Esophagus squamous epithelium (tissue), 5 donors: ENCODE measurements around the gene VSIG10. TPM values are rescaled to one million over a fixed set of nuclear protein-coding genes. Genes with fewer than 3 reads are reported as not detected.

Experiments
- DNase-seq: peaks from one replicate; lab custom pipeline; 2025; lab: John Stamatoyannopoulos, UW
- H3K27ac ChIP-seq, 4 donors: fragments of 200-600 bp; sonication (generic); one replicate each; pipeline ENCODE4 v1.5.1; 2016 to 2019; ENCODE audit warnings: mild to moderate bottlenecking in 1 of 4
- H3K27me3 ChIP-seq, 4 donors: fragments of 200-600 bp; sonication (generic); 1 replicate in 3 of 4; 2 replicates in 1 of 4; pipeline versions ENCODE4 v1.5.1 to v1.6.0; 2017 to 2021; ENCODE audit warnings: antibody characterized with exemption in 1 of 4
- H3K36me3 ChIP-seq, 3 donors: fragments of 200-600 bp; sonication (generic); one replicate each; pipeline ENCODE4 v1.5.1; 2016 to 2019
- H3K4me1 ChIP-seq, 3 donors: fragments of 200-600 bp; sonication (generic); one replicate each; pipeline ENCODE4 v1.5.1; 2017 to 2019
- H3K4me3 ChIP-seq, 4 donors: fragments of 200-600 bp; sonication (generic); 1 replicate in 3 of 4; 2 replicates in 1 of 4; pipeline ENCODE4 v1.5.1; 2016 to 2019; ENCODE audit warnings: mild to moderate bottlenecking in 2 of 4, moderate library complexity in 1 of 4
- H3K9me3 ChIP-seq, 3 donors: fragments of 200-600 bp; sonication (generic); one replicate each; pipeline ENCODE4 v1.5.1; 2016 to 2019
- CTCF ChIP-seq, 6 experiments: fragments of 450-650 bp in 4 of 6; fragments of 200-600 bp in 2 of 6; sonication (generic) in 2 of 6; IDR thresholded peaks; one replicate each; pipeline ENCODE4 v1.5.1; 2016 to 2019; ENCODE audit warnings: antibody characterized with exemption in 6 of 6, mild to moderate bottlenecking in 4 of 6, moderate library complexity in 4 of 6
- POLR2A ChIP-seq, 4 donors: fragments of 450-650 bp; IDR thresholded peaks; one replicate each; pipeline ENCODE4 v1.6.1; 2017; ENCODE audit warnings: antibody characterized with exemption in 4 of 4, mild to moderate bottlenecking in 4 of 4, moderate library complexity in 3 of 4
- WGBS, 2 donors: methylation state at CpG; one replicate each; pipeline ENCODE4 v1.1.5; 2018; 5-methylcytosine and 5-hydroxymethylcytosine counted together
- intact Hi-C: fragments of 100-400 bp; cut with DNase I; formaldehyde crosslinking; loops from one replicate; pipeline ENCODE4 v1.15.0; 2022
- total RNA-seq, 4 donors: library from RNA; depleted of rRNA; stranded (reverse); fragments of >200 nt; gene quantifications; one replicate each; pipeline ENCODE4 v1.1.0, GENCODE V29; 2016
- donor health status: DM: yes; HTN: yes; CAD: no.

Gene VSIG10
- total RNA-seq, 4 donors from 2014 or later: 11.9 to 47.1 (median 25.8) TPM

GRCh38 chr12:118109088-118109487, 5.3 kb upstream of the VSIG10 start:
- H3K4me1 ChIP-seq: peaks cover 4 to 22% (median 5%) of the 10 kb centered on the region in 3 donors
- no peaks in the 10 kb centered on the region for H3K36me3 ChIP-seq
- no peak overlapping the region for H3K27ac ChIP-seq
- DNase-seq: no peak
- intact Hi-C loops: no loop called here
- 77 to 79% methylated on average over 1 of the region's 1 CpG for WGBS, 2 donors
- no peaks in the 10 kb centered on the region for H3K27me3 ChIP-seq
- TF ChIP-seq POLR2A (IDR thresholded peaks at IDR 0.05) (no peak), CTCF (IDR thresholded peaks at IDR 0.05) (no peak)
- H3K4me3 ChIP-seq: no peak overlapping the region
- H3K9me3 ChIP-seq: no peaks in the 10 kb centered on the region

- intact Hi-C loops: no loop called here
- Histone ChIP-seq H3K9me3 (no peaks in the 10 kb centered on the region), H3K27ac (peak overlapping the region in 1 of 4 donors; percentile 57), H3K36me3 (no peaks in the 10 kb centered on the region), H3K27me3 (no peaks in the 10 kb centered on the region), H3K4me1 (peaks cover 5 to 33% (median 7%) of the 10 kb centered on the region in 3 donors), H3K4me3 (no peak overlapping the region)
- WGBS, 2 donors: 89 to 93% methylated on average over 8 of the region's 8 CpGs
- no peak for DNase-seq
- TF ChIP-seq POLR2A (IDR thresholded peaks at IDR 0.05) (no peak), CTCF (IDR thresholded peaks at IDR 0.05) (no peak)
These were observed 3.9 kb upstream of the VSIG10 start for GRCh38 chr12:118107694-118108093.

DNA sequence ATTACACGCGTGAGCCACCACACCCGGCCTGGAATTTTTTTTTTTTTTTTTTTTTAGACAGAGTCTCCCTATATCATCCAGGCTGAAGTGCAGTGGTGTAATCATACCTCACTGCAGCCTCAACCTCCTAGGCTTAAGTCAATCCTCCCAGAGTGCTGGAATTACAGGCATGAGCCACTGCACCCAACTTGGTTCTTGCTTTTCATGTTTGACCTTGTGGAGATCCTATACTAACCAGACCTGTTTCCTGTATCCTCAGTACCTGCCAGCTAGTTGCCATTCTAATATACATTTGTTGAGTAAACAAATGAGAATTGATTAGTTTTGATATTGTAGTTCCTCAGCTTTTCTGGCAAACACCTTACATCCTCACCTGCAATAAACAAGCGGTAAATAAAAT, 3.2 kb upstream of the VSIG10 start:
- Histone ChIP-seq H3K27me3 (no peaks in the 10 kb centered on the region), H3K4me1 (peaks cover 5 to 39% (median 14%) of the 10 kb centered on the region in 3 donors), H3K27ac (peak overlapping the region in 2 of 4 donors; percentile 34 to 57), H3K4me3 (no peak overlapping the region), H3K36me3 (no peaks in the 10 kb centered on the region), H3K9me3 (no peaks in the 10 kb centered on the region)
- no peak for DNase-seq
- TF ChIP-seq CTCF (IDR thresholded peaks at IDR 0.05): no peak
- TF ChIP-seq POLR2A (IDR thresholded peaks at IDR 0.05): no peak
- 72 to 85% methylated on average over 3 to 4 of the region's 4 CpGs for WGBS, 2 donors
- intact Hi-C loops: no loop called here

DNA sequence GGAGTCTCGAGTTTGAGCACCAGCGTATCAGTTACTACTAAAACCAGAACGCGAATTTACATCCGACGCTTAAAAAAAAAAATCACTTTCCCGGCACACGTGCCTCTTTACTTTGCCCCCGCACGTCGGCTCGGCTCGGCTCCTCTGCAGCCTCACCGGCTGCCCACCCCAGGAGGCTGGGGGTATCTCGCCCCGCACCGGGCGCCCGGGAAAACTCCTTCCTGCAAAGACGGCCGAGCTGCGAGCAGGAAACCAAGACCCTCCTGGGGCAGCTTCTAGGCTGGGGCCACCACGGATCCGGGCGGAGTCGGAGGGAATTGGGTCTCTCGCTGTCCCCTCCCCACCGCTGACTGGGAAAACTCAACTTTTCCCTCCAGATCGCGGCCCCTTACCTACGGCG, 610 bp downstream of the VSIG10 start:
- no peaks in the 10 kb centered on the region for H3K27me3 ChIP-seq
- WGBS, 2 donors: 1% methylated on average over 14 to 27 of the region's 32 CpGs
- H3K36me3 ChIP-seq: no peaks in the 10 kb centered on the region
- no peak for DNase-seq
- peaks cover 5 to 54% (median 14%) of the 10 kb centered on the region in 3 donors for H3K4me1 ChIP-seq
- H3K9me3 ChIP-seq: no peaks in the 10 kb centered on the region
- H3K4me3 ChIP-seq: peak overlapping the region; percentile 65 to 89 (median 79)
- intact Hi-C loops: no loop called here
- H3K27ac ChIP-seq: peak overlapping the region; percentile 79 to 88 (median 86)
- TF ChIP-seq CTCF (IDR thresholded peaks at IDR 0.05) (no peak), POLR2A (IDR thresholded peaks at IDR 0.05) (no peak)

GRCh38 chr12:118102609-118103008, 1.2 kb downstream of the VSIG10 start:
- Histone ChIP-seq H3K36me3 (no peaks in the 10 kb centered on the region), H3K4me1 (peaks cover 5 to 54% (median 14%) of the 10 kb centered on the region in 3 donors), H3K27me3 (no peaks in the 10 kb centered on the region), H3K27ac (no peak overlapping the region), H3K9me3 (no peaks in the 10 kb centered on the region), H3K4me3 (peak overlapping the region; percentile 65 to 89 (median 79))
- 19 to 22% methylated on average over 5 of the region's 5 CpGs for WGBS, 2 donors
- DNase-seq: no peak
- intact Hi-C loops: no loop called here
- TF ChIP-seq CTCF (IDR thresholded peaks at IDR 0.05): no peak
